SK-N-SH (cell line): ENCODE results near the gene CLDN7. TPM values are rescaled to one million over a fixed set of nuclear protein-coding genes. Genes with fewer than 3 reads are reported as not detected.
A peak's percentile ranks its signal among the peaks of the same experiment; 100 is the strongest.

Source experiments
- CTCF ChIA-PET: fragments of 300-600, 350-600 bp; formaldehyde crosslinking; extraction: SDS; loops from one replicate; lab custom pipeline; 2021; lab: Yijun Ruan, JAX
- POLR2A ChIA-PET: fragments of 350-600 bp; sonication (Branson Sonifier 250); formaldehyde crosslinking; extraction: SDS; loops from one replicate; lab custom pipeline; 2020; ENCODE audit warnings: antibody characterized with exemption, inconsistent platforms; lab: Yijun Ruan, JAX
- DNase-seq: peaks from one replicate; pipeline ENCODE4 v3.0.0; 2012
- H2AFZ ChIP-seq: fragments of 200-600 bp; sonication (generic); 2 replicates; pipeline ENCODE4 v1.8.1; 2016; ENCODE audit warnings: antibody characterized with exemption, mild to moderate bottlenecking, low read depth
- H3F3A ChIP-seq: fragments of 200-600 bp; sonication (generic); replicated peaks from 2 replicates; pipeline ENCODE3; 2016; ENCODE audit warnings: antibody characterized with exemption, mild to moderate bottlenecking; ENCODE audit not compliant: insufficient read depth
- H3K27ac ChIP-seq, 2 experiments: fragments of 200-500 bp in 1 of 2; fragments of 200-600 bp in 1 of 2; sonication (Bioruptor generic) in 1 of 2; sonication (generic), shearing (Covaris generic) in 1 of 2; 2 replicates each; pipeline versions ENCODE4 v1.5.1 to v1.6.1; 2014 to 2016; ENCODE audit warnings: low read depth in 2 of 2, inconsistent platforms in 1 of 2, low read length in 1 of 2, mild to moderate bottlenecking in 1 of 2, mixed read lengths in 1 of 2
- H3K27me3 ChIP-seq: fragments of 200-600 bp; sonication (generic), shearing (Covaris generic); 2 replicates; pipeline ENCODE4 v1.6.1; 2016; ENCODE audit warnings: mixed run types; ENCODE audit not compliant: insufficient read depth
- H3K36me3 ChIP-seq, 2 experiments: fragments of 200-500 bp in 1 of 2; fragments of 200-600 bp in 1 of 2; sonication (Bioruptor generic) in 1 of 2; sonication (generic) in 1 of 2; replicated peaks in 1 of 2; 2 replicates each; pipeline versions ENCODE3 to v1.5.1; 2014 to 2016; ENCODE audit warnings: low read length in 1 of 2, mild to moderate bottlenecking in 1 of 2; ENCODE audit not compliant: insufficient read depth in 2 of 2, control insufficient read depth in 1 of 2
- H3K4me1 ChIP-seq, 2 experiments: fragments of 200-500 bp in 1 of 2; fragments of 200-600 bp in 1 of 2; sonication (Bioruptor generic) in 1 of 2; sonication (generic), shearing (Covaris generic) in 1 of 2; 2 replicates each; pipeline versions ENCODE4 v1.5.1 to v1.6.1; 2014 to 2016; ENCODE audit warnings: low read depth in 1 of 2, low read length in 1 of 2, mixed run types in 1 of 2; ENCODE audit not compliant: insufficient read depth in 2 of 2, control insufficient read depth in 1 of 2
- H3K4me2 ChIP-seq: fragments of 200-600 bp; sonication (generic), shearing (Covaris generic); 2 replicates; pipeline ENCODE4 v1.6.1; 2017; ENCODE audit warnings: mixed run types
- H3K4me3 ChIP-seq, 2 experiments: fragments of 200-500 bp in 1 of 2; fragments of 200-600 bp in 1 of 2; sonication (Bioruptor generic) in 1 of 2; sonication (generic), shearing (Covaris generic) in 1 of 2; 2 replicates each; pipeline versions ENCODE4 v1.5.1 to v1.8.1; 2014 to 2016; ENCODE audit warnings: low read depth in 2 of 2, inconsistent platforms in 1 of 2, low read length in 1 of 2, mild to moderate bottlenecking in 1 of 2, mixed read lengths in 1 of 2, moderate library complexity in 1 of 2
- H3K79me2 ChIP-seq: fragments of 200-600 bp; sonication (generic); 2 replicates; pipeline ENCODE4 v1.8.1; 2017; ENCODE audit warnings: mild to moderate bottlenecking; ENCODE audit not compliant: insufficient read depth
- H3K9ac ChIP-seq: fragments of 200-600 bp; sonication (generic); 2 replicates; pipeline ENCODE4 v1.6.1; 2017; ENCODE audit warnings: mixed run types
- H3K9me2 ChIP-seq: fragments of 200-600 bp; sonication (generic); 2 replicates; pipeline ENCODE4 v1.6.1; 2017; ENCODE audit warnings: mixed run types
- H3K9me3 ChIP-seq: fragments of 200-600 bp; sonication (generic); 2 replicates; pipeline ENCODE4 v1.6.1; 2017; ENCODE audit warnings: mixed run types, mild to moderate bottlenecking, moderate library complexity
- H4K20me1 ChIP-seq: fragments of 200-600 bp; sonication (generic); 2 replicates; pipeline ENCODE4 v1.6.1; 2017; ENCODE audit warnings: mild to moderate bottlenecking, mixed run types; ENCODE audit not compliant: insufficient read depth
- CHD2 ChIP-seq: fragments of 150-350 bp; IDR thresholded peaks from 2 replicates; pipeline ENCODE4 v1.6.1; 2018; ENCODE audit warnings: low read length; ENCODE audit not compliant: partially characterized antibody
- ELF1 ChIP-seq: IDR thresholded peaks from 2 replicates; pipeline ENCODE4 v1.4.0; 2012
- EZH2phosphoT487 ChIP-seq: fragments of 200-600 bp; sonication (generic); IDR thresholded peaks from 2 replicates; pipeline ENCODE4 v1.6.1; 2017; ENCODE audit warnings: low read depth, mixed run types, mild to moderate bottlenecking, antibody characterized with exemption, moderate library complexity, borderline replicate concordance
- FOSL2 ChIP-seq: IDR thresholded peaks from 2 replicates; pipeline ENCODE4 v1.4.0; 2012; ENCODE audit warnings: low read depth, mild to moderate bottlenecking, moderate library complexity, borderline replicate concordance
- FOXJ3 ChIP-seq: sonication (generic); formaldehyde crosslinking; IDR thresholded peaks from 2 replicates; pipeline ENCODE4 v1.5.1; 2020; ENCODE audit warnings: mild to moderate bottlenecking, missing genetic modification reagents
- GABPA ChIP-seq: IDR thresholded peaks from 2 replicates; pipeline ENCODE4 v1.4.0; 2012; ENCODE audit warnings: low read depth, mild to moderate bottlenecking
- MEF2A ChIP-seq: IDR thresholded peaks from 2 replicates; pipeline ENCODE4 v1.4.0; 2012; ENCODE audit warnings: low read depth, borderline replicate concordance
- MXI1 ChIP-seq: IDR thresholded peaks from 2 replicates; pipeline ENCODE4 v1.6.1; 2012; ENCODE audit warnings: mild to moderate bottlenecking, low read depth, low read length, improper control_type of control experiment
- NFIC ChIP-seq: IDR thresholded peaks from 2 replicates; pipeline ENCODE4 v1.4.0; 2012; ENCODE audit warnings: borderline replicate concordance
- PBX3 ChIP-seq: IDR thresholded peaks from 2 replicates; pipeline ENCODE4; 2012
- RAD21 ChIP-seq: IDR thresholded peaks from 2 replicates; pipeline ENCODE4 v1.6.1; 2012; ENCODE audit warnings: mild to moderate bottlenecking, low read length
- REST ChIP-seq: IDR thresholded peaks from 2 replicates; pipeline ENCODE4 v1.6.1; 2012; ENCODE audit warnings: mild to moderate bottlenecking, low read depth, low read length, moderate library complexity
- RXRA ChIP-seq: IDR thresholded peaks from 2 replicates; pipeline ENCODE4 v1.4.0; 2012; ENCODE audit warnings: low read depth, mild to moderate bottlenecking, borderline replicate concordance
- SIN3A ChIP-seq: IDR thresholded peaks from 2 replicates; pipeline ENCODE4 v1.6.1; 2012; ENCODE audit warnings: low read depth, mild to moderate bottlenecking, low read length, moderate library complexity, borderline replicate concordance
- SMC3 ChIP-seq: IDR thresholded peaks from 2 replicates; pipeline ENCODE4 v1.6.1; 2012; ENCODE audit warnings: low read depth, low read length, improper control_type of control experiment
- TAF1 ChIP-seq: IDR thresholded peaks from 2 replicates; pipeline ENCODE4 v1.6.1; 2012; ENCODE audit warnings: low read depth, mild to moderate bottlenecking, low read length, moderate library complexity, borderline replicate concordance
- TCF12 ChIP-seq: IDR thresholded peaks from 2 replicates; pipeline ENCODE4 v1.4.0; 2012
- USF1 ChIP-seq: IDR thresholded peaks from 2 replicates; pipeline ENCODE4 v1.4.0; 2012; ENCODE audit warnings: low read depth, borderline replicate concordance
- USF2 ChIP-seq: fragments of 150-350 bp; IDR thresholded peaks from 2 replicates; pipeline ENCODE4 v1.6.1; 2017; ENCODE audit warnings: antibody characterized with exemption, low read length, low read depth, borderline replicate concordance
- WGBS: methylation state at CpG from one replicate; pipeline ENCODE4 v1.1.6; 2017; ENCODE audit warnings: low lambda C conversion rate; 5-methylcytosine and 5-hydroxymethylcytosine counted together
- polyA plus RNA-seq, 3 experiments: library from polyadenylated mRNA; depleted of rRNA; stranded (reverse); fragments of >200 nt; gene quantifications; 2 replicates each; pipeline ENCODE4 v1.2.3, GENCODE V29; 2012

Gene CLDN7
- polyA plus RNA-seq, 1 of the 3 experiments (the other 2 are of a cell fraction) = 5.0 TPM

- TF ChIP-seq REST (no peak), MXI1 (no peak), SIN3A (no peak), ELF1 (no peak), FOSL2 (no peak), CHD2 (no peak), GABPA (no peak), USF2 (no peak), TAF1 (no peak), MEF2A (no peak), SMC3 (no peak), FOXJ3 (CRISPR knock-in tag) (no peak)
These were observed 693 bp downstream of the CLDN7 start (continued) for GRCh38 chr17:7261379-7262191.

- peak overlapping the region in 1 of 2 experiments; percentile 7; a peak in 1 of 4 replicates for H3K4me3 ChIP-seq
- H3K9me3 ChIP-seq = no peaks in the 10 kb centered on the region
- H3K79me2 ChIP-seq = no peaks in the 10 kb centered on the region
- no peak overlapping the region for H2AFZ ChIP-seq
- H4K20me1 ChIP-seq = no peaks in the 10 kb centered on the region
- H3K9me2 ChIP-seq = no peaks in the 10 kb centered on the region
- peaks cover 0 to 6% of the 10 kb centered on the region in 2 experiments; a peak in 2 of 4 replicates for H3K4me1 ChIP-seq
- no peak overlapping the region for H3K4me2 ChIP-seq
- H3F3A ChIP-seq = peaks cover 37% of the 10 kb centered on the region
- no peak overlapping the region for H3K27ac ChIP-seq
- no peak overlapping the region for H3K9ac ChIP-seq
- peaks cover 6 to 22% of the 10 kb centered on the region in 2 experiments for H3K36me3 ChIP-seq
- WGBS = 62% methylated on average over 19 of the region's 54 CpGs
- POLR2A ChIA-PET = no interaction called here
- no peak for DNase-seq
- CTCF ChIA-PET = interaction anchor here (0.8 to 1.9 kb wide), 4 partner anchors 19 to 36 kb away, joined by 3 to 13 read pairs (median 6); partner anchors contain the start of gene SLC2A4
- no peaks in the 10 kb centered on the region for H3K27me3 ChIP-seq
- TF ChIP-seq EZH2phosphoT487 (no peak), RAD21 (no peak), TCF12 (no peak), REST (no peak), NFIC (no peak), USF1 (no peak), GABPA (no peak), RXRA (no peak), ELF1 (no peak), PBX3 (no peak)
These were observed 1.5 kb downstream of the CLDN7 start for GRCh38 chr17:7260651-7261378.
